Uterus (tissue), 2 donors: ENCODE measurements around the gene MMD.

Experiments
- POLR2A ChIP-seq, 2 donors: fragments of 450-650 bp; IDR thresholded peaks; one replicate each; pipeline ENCODE4 v1.6.1; 2016; ENCODE audit warnings: antibody characterized with exemption in 2 of 2, mild to moderate bottlenecking in 1 of 2, moderate library complexity in 1 of 2
- TF ChIP-seq, protein P1 (sequence below), 4 experiments: fragments of 200-600 bp in 2 of 4; fragments of 450-650 bp in 2 of 4; sonication (generic) in 2 of 4; IDR thresholded peaks; one replicate each; pipeline ENCODE4 v1.5.1; 2016 to 2019; ENCODE audit warnings: antibody characterized with exemption in 4 of 4, mild to moderate bottlenecking in 2 of 4, moderate library complexity in 1 of 4

- TF ChIP-seq, protein P1, sequence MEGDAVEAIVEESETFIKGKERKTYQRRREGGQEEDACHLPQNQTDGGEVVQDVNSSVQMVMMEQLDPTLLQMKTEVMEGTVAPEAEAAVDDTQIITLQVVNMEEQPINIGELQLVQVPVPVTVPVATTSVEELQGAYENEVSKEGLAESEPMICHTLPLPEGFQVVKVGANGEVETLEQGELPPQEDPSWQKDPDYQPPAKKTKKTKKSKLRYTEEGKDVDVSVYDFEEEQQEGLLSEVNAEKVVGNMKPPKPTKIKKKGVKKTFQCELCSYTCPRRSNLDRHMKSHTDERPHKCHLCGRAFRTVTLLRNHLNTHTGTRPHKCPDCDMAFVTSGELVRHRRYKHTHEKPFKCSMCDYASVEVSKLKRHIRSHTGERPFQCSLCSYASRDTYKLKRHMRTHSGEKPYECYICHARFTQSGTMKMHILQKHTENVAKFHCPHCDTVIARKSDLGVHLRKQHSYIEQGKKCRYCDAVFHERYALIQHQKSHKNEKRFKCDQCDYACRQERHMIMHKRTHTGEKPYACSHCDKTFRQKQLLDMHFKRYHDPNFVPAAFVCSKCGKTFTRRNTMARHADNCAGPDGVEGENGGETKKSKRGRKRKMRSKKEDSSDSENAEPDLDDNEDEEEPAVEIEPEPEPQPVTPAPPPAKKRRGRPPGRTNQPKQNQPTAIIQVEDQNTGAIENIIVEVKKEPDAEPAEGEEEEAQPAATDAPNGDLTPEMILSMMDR (IDR thresholded peaks at IDR 0.05) = no peak
- TF ChIP-seq POLR2A (IDR thresholded peaks at IDR 0.05) = no peak
Observed at GRCh38 chr17:55398689-55399088, 22.9 kb downstream of the MMD start.
